PC-9 (cell line): Measurements from ENCODE around the gene HIRA.

ENCODE experiments used
- EZH2 ChIP-seq: fragments of 200-600 bp; sonication (generic); IDR thresholded peaks from 2 replicates; pipeline ENCODE4 v1.8.0; 2017; ENCODE audit warnings: antibody characterized with exemption, low read depth
- TF ChIP-seq, protein P1 (sequence below): fragments of 200-600 bp; sonication (generic); conservative IDR thresholded peaks from 2 replicates; pipeline ENCODE4 v1.6.1; 2017; ENCODE audit warnings: mixed run types, antibody characterized with exemption, mild to moderate bottlenecking, moderate library complexity

GRCh38 chr22:19438298-19438697, 6.8 kb upstream of the HIRA start:
- TF ChIP-seq, protein P1, sequence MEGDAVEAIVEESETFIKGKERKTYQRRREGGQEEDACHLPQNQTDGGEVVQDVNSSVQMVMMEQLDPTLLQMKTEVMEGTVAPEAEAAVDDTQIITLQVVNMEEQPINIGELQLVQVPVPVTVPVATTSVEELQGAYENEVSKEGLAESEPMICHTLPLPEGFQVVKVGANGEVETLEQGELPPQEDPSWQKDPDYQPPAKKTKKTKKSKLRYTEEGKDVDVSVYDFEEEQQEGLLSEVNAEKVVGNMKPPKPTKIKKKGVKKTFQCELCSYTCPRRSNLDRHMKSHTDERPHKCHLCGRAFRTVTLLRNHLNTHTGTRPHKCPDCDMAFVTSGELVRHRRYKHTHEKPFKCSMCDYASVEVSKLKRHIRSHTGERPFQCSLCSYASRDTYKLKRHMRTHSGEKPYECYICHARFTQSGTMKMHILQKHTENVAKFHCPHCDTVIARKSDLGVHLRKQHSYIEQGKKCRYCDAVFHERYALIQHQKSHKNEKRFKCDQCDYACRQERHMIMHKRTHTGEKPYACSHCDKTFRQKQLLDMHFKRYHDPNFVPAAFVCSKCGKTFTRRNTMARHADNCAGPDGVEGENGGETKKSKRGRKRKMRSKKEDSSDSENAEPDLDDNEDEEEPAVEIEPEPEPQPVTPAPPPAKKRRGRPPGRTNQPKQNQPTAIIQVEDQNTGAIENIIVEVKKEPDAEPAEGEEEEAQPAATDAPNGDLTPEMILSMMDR = no peak
- no peak for TF ChIP-seq EZH2
